Measurements from ENCODE around the gene SKI.
"Not testable (repeated sequence)": the region's sequence is repeated elsewhere in the genome, so short reads cannot be mapped to it uniquely, and the experiment has no call there.

Gene SKI

GRCh38 chr1:2314273-2314802, 86.2 kb downstream of the SKI start:
- DNase-seq (ENCODE audit: extremely low spot score, insufficient read length, low read depth) (no peak), FAIRE-seq (no peak)

GRCh38 chr1:2314803-2315673, 86.9 kb downstream of the SKI start:
- DNase-seq (ENCODE audit: extremely low spot score, insufficient read length, low read depth): peak; percentile 73
- no peak for FAIRE-seq

- no peak for DNase-seq (ENCODE audit: extremely low spot score, insufficient read length, low read depth)
- FAIRE-seq: no peak
These were observed 87.7 kb downstream of the SKI start for GRCh38 chr1:2315674-2316450.

- no peak for DNase-seq (ENCODE audit: extremely low spot score, insufficient read length, low read depth)
- no peak for FAIRE-seq
These were observed 88.4 kb downstream of the SKI start for GRCh38 chr1:2316451-2316961.

- no peak for DNase-seq (ENCODE audit: extremely low spot score, insufficient read length, low read depth)
- FAIRE-seq: no peak
These were observed 89.3 kb downstream of the SKI start for GRCh38 chr1:2317230-2318065.

- FAIRE-seq (no peak), DNase-seq (ENCODE audit: extremely low spot score, insufficient read length, low read depth) (no peak)
These were observed 90.5 kb downstream of the SKI start for GRCh38 chr1:2318314-2319278.

GRCh38 chr1:2319291-2319690, 91.2 kb downstream of the SKI start:
- FAIRE-seq (no peak), DNase-seq (ENCODE audit: extremely low spot score, insufficient read length, low read depth) (no peak)

GRCh38 chr1:2320006-2320405, 91.9 kb downstream of the SKI start:
- DNase-seq (ENCODE audit: extremely low spot score, insufficient read length, low read depth) (no peak), FAIRE-seq (no peak)

GRCh38 chr1:2320760-2321667, 92.9 kb downstream of the SKI start:
- DNase-seq (ENCODE audit: extremely low spot score, insufficient read length, low read depth): no peak
- no peak for FAIRE-seq

- FAIRE-seq (no peak), DNase-seq (ENCODE audit: extremely low spot score, insufficient read length, low read depth) (no peak)
These were observed 94.0 kb downstream of the SKI start for GRCh38 chr1:2322065-2322571.

- DNase-seq (ENCODE audit: extremely low spot score, insufficient read length, low read depth) (no peak), FAIRE-seq (no peak)
These were observed 94.6 kb downstream of the SKI start for GRCh38 chr1:2322581-2323211.

GRCh38 chr1:2323451-2323974, 95.4 kb downstream of the SKI start:
- FAIRE-seq (no peak), DNase-seq (ENCODE audit: extremely low spot score, insufficient read length, low read depth) (no peak)

- DNase-seq (ENCODE audit: extremely low spot score, insufficient read length, low read depth): no peak
- no peak for FAIRE-seq
These were observed 96.6 kb downstream of the SKI start for GRCh38 chr1:2324553-2325366.

GRCh38 chr1:2326524-2326923, 98.4 kb downstream of the SKI start:
- no peak for DNase-seq (ENCODE audit: extremely low spot score, insufficient read length, low read depth)
- no peak for FAIRE-seq

- not testable (repeated sequence) for FAIRE-seq; DNase-seq (ENCODE audit: extremely low spot score, insufficient read length, low read depth)
These were observed 99.0 kb downstream of the SKI start for GRCh38 chr1:2327162-2327561.

GRCh38 chr1:2327841-2328240, 99.7 kb downstream of the SKI start:
- no peak for DNase-seq (ENCODE audit: extremely low spot score, insufficient read length, low read depth)
- FAIRE-seq: no peak
